ENCODE data around the gene KLHL3. TPM values are rescaled to one million over a fixed set of nuclear protein-coding genes. Genes with fewer than 3 reads are reported as not detected.

KLHL3 gene
- total and polyA plus RNA-seq, 2 experiments from 2014 or later, result 4.9 to 10.8 TPM

- Histone ChIP-seq H3K36me3 (ENCODE audit: insufficient read depth) (no peaks in the 10 kb centered on the region), H3K4me2 (no peak overlapping the region), H3F3A (replicated peaks; ENCODE audit: low read depth) (no peaks in the 10 kb centered on the region), H3K9me2 (ENCODE audit: insufficient read depth) (no peaks in the 10 kb centered on the region), H3K4me3 (no peak overlapping the region), H4K20me1 (replicated peaks; ENCODE audit: insufficient read depth) (no peaks in the 10 kb centered on the region), H3K27ac (ENCODE audit: low read depth) (no peak overlapping the region), H3K4me1 (ENCODE audit: insufficient read depth) (peaks cover 3% of the 10 kb centered on the region; the same call in 1 of the 2 replicates), H3K27me3 (ENCODE audit: insufficient read depth) (no peaks in the 10 kb centered on the region), H2AFZ (no peak overlapping the region), H3K79me2 (replicated peaks; ENCODE audit: insufficient read depth) (no peaks in the 10 kb centered on the region)
- Mint-ChIP-seq H3K9me3 (no peaks in the 10 kb centered on the region), H3K4me1 (no peaks in the 10 kb centered on the region; the same call in 1 of the 3 replicates), H3K4me3 (no peak overlapping the region), H3K27ac (no peak overlapping the region), H3K27me3 (ENCODE audit: insufficient read depth, low read depth, poor library complexity) (peaks cover 3% of the 10 kb centered on the region), H3K36me3 (ENCODE audit: low read depth) (no peaks in the 10 kb centered on the region)
- no peak for TF ChIP-seq STAT1 (IDR thresholded peaks at IDR 0.05; ENCODE audit: unreplicated experiment)
- no peak for TF ChIP-seq CTCF (conservative IDR thresholded peaks at IDR 0.05; ENCODE audit: low read depth in 2 of 2)
- TF ChIP-seq ZNF462 (CRISPR knock-in tag; IDR thresholded peaks at IDR 0.05), result no peak
- TF ChIP-seq ZNF114 (CRISPR knock-in tag; IDR thresholded peaks at IDR 0.05), result no peak
- no peak for TF ChIP-seq NANOG (IDR thresholded peaks at IDR 0.05; ENCODE audit: borderline replicate concordance)
- TF ChIP-seq ZNF331 (CRISPR knock-in tag; IDR thresholded peaks at IDR 0.05; ENCODE audit: low read depth), result no peak
- TF ChIP-seq EZH2 (IDR thresholded peaks at IDR 0.05; ENCODE audit: low read depth, unreplicated experiment), result no peak
- TF ChIP-seq JUNB (IDR thresholded peaks at IDR 0.05; ENCODE audit: unreplicated experiment), result no peak
- no peak for TF ChIP-seq CREB1 (CRISPR knock-in tag; IDR thresholded peaks at IDR 0.05; ENCODE audit: low read depth)
- no peak for TF ChIP-seq ETS1 (IDR thresholded peaks at IDR 0.05)
- no peak for TF ChIP-seq POLR2AphosphoS5 (IDR thresholded peaks at IDR 0.05; ENCODE audit: low read depth)
- ATAC-seq (no peak), DNase-seq (ENCODE audit: low spot score) (no peak)
These were observed 162.5 kb downstream of the KLHL3 start for GRCh38 chr5:137573376-137573775.

Measured in GM23338 (cell line).